K562 (cell line): ENCODE results near the gene TOM1L2. TPM values are rescaled to one million over a fixed set of nuclear protein-coding genes. Genes with fewer than 3 reads are reported as not detected.

Experiments used
- COPS2 ChIP-seq: fragments of 450-650 bp; conservative IDR thresholded peaks from 2 replicates; pipeline ENCODE4 v1.6.1; 2016; ENCODE audit warnings: mild to moderate bottlenecking, moderate library complexity
- CREB3L1 ChIP-seq: fragments of 450-650 bp; IDR thresholded peaks from 2 replicates; pipeline ENCODE4 v1.6.1; 2014; ENCODE audit warnings: low read depth, mild to moderate bottlenecking, moderate library complexity, borderline replicate concordance
- FOXP4 ChIP-seq: sonication (generic); formaldehyde crosslinking; IDR thresholded peaks from 2 replicates; pipeline ENCODE4 v1.8.0; 2022; ENCODE audit warnings: mild to moderate bottlenecking, missing genetic modification reagents, borderline replicate concordance
- KLF13 ChIP-seq: fragments of 450-650 bp; IDR thresholded peaks from 2 replicates; pipeline ENCODE4 v1.6.1; 2016; ENCODE audit warnings: missing genetic modification characterization, low read depth, mild to moderate bottlenecking, missing compliant biosample characterization, moderate library complexity, borderline replicate concordance
- MTA1 ChIP-seq: fragments of 450-650 bp; IDR thresholded peaks from 2 replicates; pipeline ENCODE4 v1.6.1; 2017; ENCODE audit warnings: borderline replicate concordance
- PHF8 ChIP-seq: fragments of 200-600 bp; sonication (generic); IDR thresholded peaks from 2 replicates; pipeline ENCODE4 v1.6.1; 2012; ENCODE audit warnings: mixed run types, mild to moderate bottlenecking, inconsistent platforms, low read length, moderate library complexity, borderline replicate concordance
- PRDM10 ChIP-seq: fragments of 450-650 bp; IDR thresholded peaks from 2 replicates; pipeline ENCODE4 v1.6.1; 2018; ENCODE audit not compliant: partially characterized antibody
- TGIF2 ChIP-seq: sonication (generic); formaldehyde crosslinking; IDR thresholded peaks from 2 replicates; pipeline ENCODE4 v1.8.1; 2022; ENCODE audit warnings: mild to moderate bottlenecking, missing genetic modification reagents, moderate library complexity
- U2AF1 ChIP-seq: fragments of 200-400 bp; formaldehyde crosslinking; optimal IDR thresholded peaks from 2 replicates; pipeline ENCODE3; 2017; ENCODE audit warnings: mild to moderate bottlenecking, low read depth, low read length, moderate library complexity
- ZNF592 ChIP-seq: fragments of 450-650 bp; IDR thresholded peaks from 2 replicates; pipeline ENCODE4 v1.6.1; 2017; ENCODE audit warnings: antibody characterized with exemption, mild to moderate bottlenecking
- ZSCAN29 ChIP-seq: fragments of 450-650 bp; IDR thresholded peaks from 2 replicates; pipeline ENCODE4 v1.6.1; 2017
- polyA plus RNA-seq, 8 experiments: library from polyadenylated mRNA; depleted of rRNA in 4 of 8; stranded (reverse) in 5 of 8; unstranded in 3 of 8; fragments of >200 nt; fragmentation: Nextera tagmentation in 2 of 8; fragmentation: Illumina TruSeq in 1 of 8; extraction: Ambion mirVana in 2 of 8; extraction: Trizol in 1 of 8; gene quantifications; 2 replicates each; pipeline versions ENCODE4 v1.2.1 to v1.2.3, GENCODE V29; 2011 to 2014; ENCODE audit warnings: inconsistent platforms in 1 of 8, missing spikeins in 1 of 8
- total RNA-seq, 7 experiments: library from RNA; depleted of rRNA in 6 of 7; stranded (reverse); fragments of >200 nt in 6 of 7; fragmentation: Illumina TruSeq in 2 of 7; extraction: Trizol in 2 of 7; gene quantifications; 2 replicates each; pipeline versions ENCODE4 v1.2.1 to v1.2.3, GENCODE V29; 2011 to 2021; ENCODE audit warnings: low replicate concordance in 1 of 7

Gene TOM1L2
- total and polyA plus RNA-seq, 9 of the 15 experiments (the other 6 are each of a cell fraction or from before 2014, with no cell fraction given) = 0.07 to 6.0 (median 2.5) TPM

GRCh38 chr17:17824783-17825614, 147.2 kb downstream of the TOM1L2 start (continued):
- TF ChIP-seq CREB3L1 = no peak
- TF ChIP-seq MTA1 = no peak
- TF ChIP-seq COPS2 = no peak
- TF ChIP-seq ZNF592 = 0 out of 2 replicates have a peak, but pooled peaks have one; percentile 10
- TF ChIP-seq KLF13 = no peak
- no peak for TF ChIP-seq ZSCAN29
- TF ChIP-seq PHF8 = no peak
- no peak for TF ChIP-seq FOXP4 (CRISPR knock-in tag)
- TF ChIP-seq PRDM10 = peak; percentile 25
- no peak for TF ChIP-seq U2AF1
- TF ChIP-seq TGIF2 (CRISPR knock-in tag) = no peak
